ENCODE results near the gene BCAM.

GRCh38 chr19:44772959-44773358 is 35.9 kb upstream of the BCAM start:
- no peak for TF ChIP-seq TAF1 (IDR thresholded peaks at IDR 0.05; ENCODE audit: low read depth)
- TF ChIP-seq FOXM1 (IDR thresholded peaks at IDR 0.05; ENCODE audit: borderline replicate concordance, low read depth): no peak
- TF ChIP-seq, protein P1, sequence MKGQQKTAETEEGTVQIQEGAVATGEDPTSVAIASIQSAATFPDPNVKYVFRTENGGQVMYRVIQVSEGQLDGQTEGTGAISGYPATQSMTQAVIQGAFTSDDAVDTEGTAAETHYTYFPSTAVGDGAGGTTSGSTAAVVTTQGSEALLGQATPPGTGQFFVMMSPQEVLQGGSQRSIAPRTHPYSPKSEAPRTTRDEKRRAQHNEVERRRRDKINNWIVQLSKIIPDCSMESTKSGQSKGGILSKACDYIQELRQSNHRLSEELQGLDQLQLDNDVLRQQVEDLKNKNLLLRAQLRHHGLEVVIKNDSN (IDR thresholded peaks at IDR 0.05): no peak
- TF ChIP-seq RAD21 (IDR thresholded peaks at IDR 0.05; ENCODE audit: low read depth): no peak
- no peak for TF ChIP-seq EP300 (IDR thresholded peaks at IDR 0.05; ENCODE audit: borderline replicate concordance)
- no peak for TF ChIP-seq REST (IDR thresholded peaks at IDR 0.05; ENCODE audit: low read depth)
- no peak for TF ChIP-seq YY1 (IDR thresholded peaks at IDR 0.05; ENCODE audit: low read depth)
- TF ChIP-seq CEBPB (IDR thresholded peaks at IDR 0.05): no peak
- TF ChIP-seq CREB1 (IDR thresholded peaks at IDR 0.05; ENCODE audit: low read depth): no peak
- no peak for TF ChIP-seq MAX (IDR thresholded peaks at IDR 0.05)
- no peak for TF ChIP-seq NFIC (IDR thresholded peaks at IDR 0.05)
- TF ChIP-seq EGR1 (IDR thresholded peaks at IDR 0.05): no peak
- no peak for TF ChIP-seq ZBTB7A (IDR thresholded peaks at IDR 0.05; ENCODE audit: low read depth)
- no peak for TF ChIP-seq TCF12 (IDR thresholded peaks at IDR 0.05; ENCODE audit: low read depth)

Data from Ishikawa (cell line).